Measurements from ENCODE around the gene PLEKHA7.
"Not testable (repeated sequence)": the region's sequence is repeated elsewhere in the genome, so short reads cannot be mapped to it uniquely, and the experiment has no call there.

PLEKHA7 gene

GRCh38 chr11:16912692-16913111, 101.5 kb downstream of the PLEKHA7 start:
- DNase-seq (ENCODE audit: low read depth in 3 of 3) = no peak

- DNase-seq (ENCODE audit: low read depth in 3 of 3) = peak in 1 of 3 experiments; percentile 7
Measured at GRCh38 chr11:16911658-16912057, 102.6 kb downstream of the PLEKHA7 start.

- DNase-seq (ENCODE audit: low read depth in 3 of 3) = no peak
Measured at GRCh38 chr11:16911186-16911585, 103.0 kb downstream of the PLEKHA7 start.

GRCh38 chr11:16909359-16910035, 104.7 kb downstream of the PLEKHA7 start:
- peak in 1 of 3 experiments; percentile 5 for DNase-seq (ENCODE audit: low read depth in 3 of 3)

GRCh38 chr11:16905375-16905774, 108.8 kb downstream of the PLEKHA7 start:
- no peak for DNase-seq (ENCODE audit: low read depth in 3 of 3)

GRCh38 chr11:16904761-16905160, 109.5 kb downstream of the PLEKHA7 start:
- DNase-seq (ENCODE audit: low read depth in 3 of 3) = not testable (repeated sequence)

GRCh38 chr11:16902781-16903378, 111.3 kb downstream of the PLEKHA7 start:
- peak in 1 of 3 experiments; percentile 14 for DNase-seq (ENCODE audit: low read depth in 3 of 3)

GRCh38 chr11:16902182-16902581, 112.0 kb downstream of the PLEKHA7 start:
- DNase-seq (ENCODE audit: low read depth in 3 of 3) = peak in 2 of 3 experiments; percentile 26 to 43

- no peak for DNase-seq (ENCODE audit: low read depth in 3 of 3)
Measured at GRCh38 chr11:16900491-16900890, 113.7 kb downstream of the PLEKHA7 start.

GRCh38 chr11:16899708-16900303, 114.4 kb downstream of the PLEKHA7 start:
- DNase-seq (ENCODE audit: low read depth in 3 of 3) = no peak

GRCh38 chr11:16898274-16898985, 115.8 kb downstream of the PLEKHA7 start:
- DNase-seq (ENCODE audit: low read depth in 3 of 3) = no peak

GRCh38 chr11:16897470-16898061, 116.6 kb downstream of the PLEKHA7 start:
- DNase-seq (ENCODE audit: low read depth in 3 of 3) = no peak

- no peak for DNase-seq (ENCODE audit: low read depth in 3 of 3)
Measured at GRCh38 chr11:16896729-16897469, 117.3 kb downstream of the PLEKHA7 start.

- DNase-seq (ENCODE audit: low read depth in 3 of 3) = no peak
Measured at GRCh38 chr11:16895306-16895705, 118.9 kb downstream of the PLEKHA7 start.

GRCh38 chr11:16893456-16894066, 120.7 kb downstream of the PLEKHA7 start:
- DNase-seq (ENCODE audit: low read depth in 3 of 3) = no peak

- DNase-seq (ENCODE audit: low read depth in 3 of 3) = no peak
Measured at GRCh38 chr11:16891964-16892363, 122.2 kb downstream of the PLEKHA7 start.

- DNase-seq (ENCODE audit: low read depth in 3 of 3) = no peak
Measured at GRCh38 chr11:16891165-16891564, 123.0 kb downstream of the PLEKHA7 start.

GRCh38 chr11:16890442-16890841, 123.8 kb downstream of the PLEKHA7 start:
- DNase-seq (ENCODE audit: low read depth in 3 of 3) = no peak

- no peak for DNase-seq (ENCODE audit: low read depth in 3 of 3)
Measured at GRCh38 chr11:16889905-16890304, 124.3 kb downstream of the PLEKHA7 start.

- DNase-seq (ENCODE audit: low read depth in 3 of 3) = not testable (repeated sequence)
Measured at GRCh38 chr11:16889010-16889409, 125.2 kb downstream of the PLEKHA7 start.

- not testable (repeated sequence) for DNase-seq (ENCODE audit: low read depth in 3 of 3)
Measured at GRCh38 chr11:16887887-16888286, 126.3 kb downstream of the PLEKHA7 start.

Data from stimulated activated CD4-positive, alpha-beta T cell treated with anti-CD3 and anti-CD28 coated beads, TNF-alpha, amount 100 ng/mL, for 24 hours (primary cell).